ENCODE measurements around the gene RRM1.
"Not testable (repeated sequence)": the region's sequence is repeated elsewhere in the genome, so short reads cannot be mapped to it uniquely, and the experiment has no call there.

The RRM1 gene

DNA sequence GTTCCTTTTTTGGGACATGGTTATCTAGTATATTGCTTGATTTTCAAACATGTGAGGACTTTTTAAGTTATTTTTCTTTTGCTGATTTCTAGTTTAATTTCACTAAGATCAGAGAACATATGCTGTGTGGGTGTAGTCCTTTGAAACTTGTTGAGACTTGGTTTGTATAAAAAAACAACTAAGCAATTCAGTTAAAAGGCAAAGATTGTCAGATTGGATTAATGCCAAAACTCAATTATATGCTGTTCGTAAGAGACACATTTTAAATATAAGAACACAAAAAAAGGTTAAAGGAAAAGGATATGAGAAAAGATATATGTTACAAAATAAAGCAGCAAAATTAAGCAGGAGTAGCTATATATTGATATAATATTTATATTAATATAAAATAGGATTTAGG, 17.8 kb upstream of the RRM1 start:
- no peak for DNase-seq (ENCODE audit: low read depth, low spot score)

- no peak for DNase-seq (ENCODE audit: low read depth, low spot score)
These were observed 11.4 kb upstream of the RRM1 start for GRCh38 chr11:4083198-4083597.

GRCh38 chr11:4084406-4085125, 10.0 kb upstream of the RRM1 start:
- DNase-seq (ENCODE audit: low read depth, low spot score), result no peak

- DNase-seq (ENCODE audit: low read depth, low spot score), result no peak
These were observed 9.0 kb upstream of the RRM1 start for GRCh38 chr11:4085575-4085974.

DNA sequence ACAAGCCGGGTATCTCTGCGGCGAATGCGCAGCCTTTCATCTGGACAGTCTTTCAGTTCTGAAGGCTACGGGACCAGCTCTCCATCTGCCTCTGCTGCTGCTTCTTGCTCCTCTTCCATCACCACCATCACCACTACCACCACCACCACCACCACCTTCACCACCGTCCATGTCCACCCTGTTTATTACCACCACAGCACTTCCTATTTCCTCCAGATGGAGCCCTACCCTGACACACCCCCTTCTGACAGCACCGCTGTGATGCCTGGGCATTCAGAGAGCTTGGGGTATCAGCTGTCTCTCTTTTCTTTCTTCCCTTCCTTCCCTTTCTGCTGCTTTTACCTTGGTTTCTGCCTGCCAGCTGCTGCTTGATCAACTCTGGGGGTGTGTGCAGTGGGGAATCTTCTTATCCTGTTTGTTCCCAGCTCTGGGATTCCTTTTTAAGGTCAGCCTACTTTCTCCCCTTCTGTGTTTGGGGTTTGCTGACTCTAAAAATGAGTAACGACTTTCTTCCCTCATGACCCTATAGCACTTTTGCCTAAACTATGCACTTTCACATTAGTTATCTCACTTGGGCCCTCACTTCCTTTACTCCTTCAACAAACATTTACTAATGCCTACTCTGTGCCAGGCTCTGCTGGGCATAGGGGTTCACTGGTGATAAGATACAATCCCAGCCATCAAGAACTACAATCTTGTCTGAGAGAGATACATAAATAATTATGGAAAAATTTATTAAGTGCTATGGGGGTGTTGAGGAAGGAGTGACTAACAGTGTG, 7.8 kb upstream of the RRM1 start:
- no peak for DNase-seq (ENCODE audit: low read depth, low spot score)

GRCh38 chr11:4087551-4087950, 7.0 kb upstream of the RRM1 start:
- DNase-seq (ENCODE audit: low read depth, low spot score), result peak; percentile 45

- DNase-seq (ENCODE audit: low read depth, low spot score), result no peak
These were observed 4.3 kb upstream of the RRM1 start for GRCh38 chr11:4090258-4090657.

DNA sequence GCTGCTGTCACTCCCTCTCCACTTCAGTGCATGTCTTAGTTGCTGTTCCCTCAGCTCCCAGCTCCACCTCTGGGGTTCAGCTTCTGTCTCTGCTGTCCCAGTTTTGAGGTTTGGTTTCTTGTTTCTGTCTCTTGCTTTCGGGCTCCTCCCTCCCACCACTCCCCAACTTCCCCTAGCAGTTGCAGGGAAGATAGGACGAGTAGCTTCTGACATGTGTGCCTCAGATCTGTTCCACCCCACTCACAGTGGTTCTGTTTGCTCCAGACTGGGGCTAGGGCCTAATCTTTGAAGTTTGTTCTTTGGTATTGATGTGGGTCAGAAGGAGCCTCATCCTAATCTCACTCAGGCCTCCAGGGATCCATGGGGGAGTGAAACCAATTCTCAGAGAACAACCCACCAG, 2.6 kb upstream of the RRM1 start:
- DNase-seq (ENCODE audit: low read depth, low spot score), result no peak

DNA sequence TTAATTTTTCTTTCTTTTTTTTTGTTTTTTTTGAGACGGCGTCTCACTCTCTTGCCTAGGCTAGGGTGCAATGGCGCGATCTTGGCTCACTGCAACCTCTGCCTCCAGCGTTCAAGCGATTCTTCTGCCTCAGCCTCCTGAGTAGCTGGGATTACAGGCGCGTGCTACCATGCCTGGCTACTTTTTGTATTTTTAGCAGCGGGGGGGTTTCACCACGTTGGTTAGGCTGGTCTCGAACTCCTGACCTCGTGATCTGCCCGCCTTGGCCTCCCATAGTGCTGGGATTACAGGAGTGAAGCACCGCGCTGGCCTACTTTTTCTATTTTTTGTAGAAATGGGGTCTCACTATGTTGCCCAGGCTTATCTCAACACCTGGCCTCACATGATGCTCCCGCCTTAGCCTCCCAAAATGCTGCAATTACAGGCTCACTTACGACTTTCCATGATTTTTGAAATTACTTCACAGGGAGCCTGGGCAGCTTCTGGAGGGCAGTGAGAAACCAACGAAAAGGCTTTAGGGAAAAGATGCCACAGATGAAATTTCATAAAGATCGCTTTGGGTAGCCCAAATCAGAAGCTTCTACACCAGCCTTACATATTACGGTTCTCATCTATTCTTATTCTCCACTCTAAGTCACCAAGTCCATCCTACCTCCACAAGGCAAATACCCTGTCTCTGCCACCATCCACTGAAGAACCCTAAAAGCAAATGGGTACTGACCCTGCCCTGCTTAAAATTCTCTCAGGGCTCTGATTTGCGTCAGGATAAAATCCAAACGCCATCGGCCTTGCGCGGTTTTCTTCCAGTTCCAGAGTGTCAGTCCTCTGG, 866 bp upstream of the RRM1 start:
- DNase-seq (ENCODE audit: low read depth, low spot score), result no peak

DNA sequence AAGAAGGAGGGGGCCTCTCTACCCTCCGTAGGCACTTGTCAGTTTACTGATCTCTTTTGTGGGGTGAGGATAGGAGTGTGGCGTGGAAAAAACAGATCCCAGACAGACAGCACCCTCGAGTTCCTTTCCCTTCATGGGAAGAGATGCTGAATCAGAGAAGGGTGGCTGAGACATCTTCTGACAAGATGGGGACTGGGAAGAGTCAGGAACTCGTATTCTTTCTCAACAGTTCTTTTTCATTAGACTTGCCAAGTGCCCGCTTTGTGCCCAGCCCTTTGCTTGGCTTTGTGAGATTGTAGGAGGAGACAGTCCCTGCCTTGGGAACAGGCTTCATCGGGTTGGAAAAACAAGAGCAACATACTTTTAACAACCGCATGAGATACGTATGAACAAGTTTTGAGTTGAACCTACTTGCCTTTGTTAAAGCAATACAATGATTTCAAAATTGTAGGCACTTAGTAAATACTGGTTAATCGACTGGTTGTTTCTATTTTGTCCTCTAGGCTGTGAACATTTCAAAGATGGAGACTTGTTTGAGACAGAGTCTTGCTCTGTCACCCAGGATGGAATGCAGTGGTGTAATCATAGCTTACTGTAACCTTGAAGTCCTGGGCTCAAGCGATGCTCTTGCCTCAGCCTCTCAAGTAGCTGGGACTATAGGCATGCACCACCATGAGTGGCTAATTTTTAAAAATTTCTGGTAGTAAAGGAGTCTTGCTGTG, 1.1 kb downstream of the RRM1 start:
- peak; percentile 52 for DNase-seq (ENCODE audit: low read depth, low spot score)

GRCh38 chr11:4098026-4098621, 3.5 kb downstream of the RRM1 start:
- DNase-seq (ENCODE audit: low read depth, low spot score), result no peak

- no peak for DNase-seq (ENCODE audit: low read depth, low spot score)
These were observed 8.1 kb downstream of the RRM1 start for GRCh38 chr11:4102711-4103110.

- no peak for DNase-seq (ENCODE audit: low read depth, low spot score)
These were observed 8.7 kb downstream of the RRM1 start for GRCh38 chr11:4103269-4103668.

DNA sequence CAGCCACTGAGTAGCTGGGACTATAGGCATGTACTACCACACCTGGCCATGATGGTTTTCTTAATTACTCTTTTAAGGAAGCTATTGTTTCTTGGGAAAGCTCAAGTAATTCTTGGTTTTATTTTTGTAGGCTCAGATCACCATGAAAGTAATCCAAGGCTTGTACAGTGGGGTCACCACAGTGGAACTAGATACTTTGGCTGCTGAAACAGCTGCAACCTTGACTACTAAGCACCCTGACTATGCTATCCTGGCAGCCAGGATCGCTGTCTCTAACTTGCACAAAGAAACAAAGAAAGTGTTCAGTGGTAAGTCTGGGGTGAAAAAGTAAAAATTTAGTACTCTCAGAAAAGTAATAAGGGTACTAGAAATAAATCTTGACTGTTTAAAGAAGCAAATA, 11.3 kb downstream of the RRM1 start:
- DNase-seq (ENCODE audit: low read depth, low spot score), result no peak

DNA sequence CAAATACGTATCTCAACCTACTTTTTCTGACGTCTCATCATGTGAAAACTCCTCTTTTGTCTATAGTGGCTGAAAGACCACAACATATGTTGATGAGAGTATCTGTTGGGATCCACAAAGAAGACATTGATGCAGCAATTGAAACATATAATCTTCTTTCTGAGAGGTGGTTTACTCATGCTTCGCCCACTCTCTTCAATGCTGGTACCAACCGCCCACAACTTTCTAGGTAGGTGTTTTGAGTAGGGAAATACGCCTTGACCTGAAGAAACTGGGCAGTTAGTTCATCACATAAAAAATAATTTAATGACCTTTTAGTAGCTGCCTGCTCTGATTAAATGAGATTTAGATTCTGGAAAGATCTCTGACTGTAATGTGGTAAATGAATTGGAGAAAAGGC, 17.2 kb downstream of the RRM1 start:
- no peak for DNase-seq (ENCODE audit: low read depth, low spot score)

GRCh38 chr11:4115128-4115527, 20.5 kb downstream of the RRM1 start:
- no peak for DNase-seq (ENCODE audit: low read depth, low spot score)

- peak; percentile 15 for DNase-seq (ENCODE audit: low read depth, low spot score)
These were observed 23.5 kb downstream of the RRM1 start for GRCh38 chr11:4118107-4118506.

DNA sequence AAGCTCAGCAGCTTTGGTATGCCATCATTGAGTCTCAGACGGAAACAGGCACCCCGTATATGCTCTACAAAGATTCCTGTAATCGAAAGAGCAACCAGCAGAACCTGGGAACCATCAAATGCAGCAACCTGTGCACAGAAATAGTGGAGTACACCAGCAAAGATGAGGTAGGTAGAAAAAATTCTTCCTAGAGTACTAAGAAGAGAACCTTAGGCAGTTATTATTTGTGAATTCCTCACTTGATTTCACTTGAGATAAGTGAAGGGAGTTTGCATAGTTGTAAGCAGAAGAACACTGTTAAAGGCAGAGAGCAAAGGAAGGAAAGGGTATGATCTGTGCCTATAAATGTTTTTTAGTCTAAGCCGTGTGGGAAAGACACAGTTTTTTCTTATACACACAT, 28.6 kb downstream of the RRM1 start:
- no peak for DNase-seq (ENCODE audit: low read depth, low spot score)

DNA sequence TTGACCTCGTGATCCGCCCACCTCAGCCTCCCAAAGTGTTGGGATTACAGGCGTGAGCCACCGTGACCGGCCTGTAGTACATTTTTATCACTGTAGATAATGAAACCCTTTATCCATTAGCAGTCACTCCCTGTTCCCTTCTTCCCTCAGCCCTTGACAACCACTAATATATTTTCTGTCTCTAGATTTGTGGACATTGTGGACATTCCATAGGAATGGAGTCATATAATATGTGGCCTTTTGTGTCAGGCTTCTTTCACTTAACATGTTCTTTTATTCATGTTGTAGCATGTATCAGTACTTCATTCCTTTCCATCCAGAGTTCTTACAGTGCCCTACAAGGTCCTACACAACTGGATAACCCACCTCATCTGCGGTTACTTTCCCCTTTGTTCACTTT, 30.5 kb downstream of the RRM1 start:
- peak; percentile 27 for DNase-seq (ENCODE audit: low read depth, low spot score)

- DNase-seq (ENCODE audit: low read depth, low spot score), result no peak
These were observed 32.8 kb downstream of the RRM1 start for GRCh38 chr11:4127357-4127756.

DNA sequence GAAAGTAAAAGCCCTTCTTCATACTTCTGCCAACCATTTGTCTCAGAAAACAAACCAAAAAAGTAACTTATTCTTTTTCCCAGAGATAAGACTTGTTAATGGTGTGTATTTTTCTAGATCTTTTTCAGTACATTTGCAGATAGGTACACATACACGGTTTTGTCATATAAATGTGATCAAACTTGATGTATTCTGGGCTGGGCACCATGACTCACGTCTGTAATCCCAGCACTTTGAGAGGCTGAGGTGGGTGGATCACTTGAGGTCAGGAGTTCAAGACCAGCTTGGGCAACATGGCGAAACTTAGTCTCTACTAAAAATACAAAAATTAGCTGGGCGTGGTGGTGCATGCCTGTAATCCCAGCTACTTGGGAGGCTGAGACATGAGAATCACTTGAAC, 35.6 kb downstream of the RRM1 start:
- not testable (repeated sequence) for DNase-seq (ENCODE audit: low read depth, low spot score)

Measured in astrocyte of the hippocampus (primary cell).